Osteocyte (in vitro differentiated cells): ENCODE results near the gene PQBP1. TPM values are rescaled to one million over a fixed set of nuclear protein-coding genes. Genes with fewer than 3 reads are reported as not detected.

Experiments
- DNase-seq: peaks from one replicate; pipeline ENCODE4 v3.0.0; 2021; ENCODE audit warnings: mixed read lengths; ENCODE audit not compliant: unreplicated experiment; ENCODE audit errors: extremely low spot score
- H3K27ac Mint-ChIP-seq: one replicate; pipeline ENCODE4 v1.8.0; 2021; ENCODE audit warnings: mild to moderate bottlenecking, mixed read lengths; ENCODE audit not compliant: unreplicated experiment
- H3K27me3 Mint-ChIP-seq: one replicate; pipeline ENCODE4 v1.8.0; 2021; ENCODE audit warnings: mixed read lengths; ENCODE audit not compliant: unreplicated experiment
- H3K36me3 Mint-ChIP-seq: one replicate; pipeline ENCODE4 v1.8.0; 2021; ENCODE audit warnings: mixed read lengths; ENCODE audit not compliant: unreplicated experiment
- H3K4me1 Mint-ChIP-seq: one replicate; pipeline ENCODE4 v1.8.0; 2021; ENCODE audit warnings: mixed read lengths; ENCODE audit not compliant: unreplicated experiment
- H3K4me3 Mint-ChIP-seq: one replicate; pipeline ENCODE4 v1.8.0; 2021; ENCODE audit warnings: mild to moderate bottlenecking, moderate library complexity, mixed read lengths; ENCODE audit not compliant: unreplicated experiment
- H3K9me3 Mint-ChIP-seq: one replicate; pipeline ENCODE4 v1.8.0; 2021; ENCODE audit warnings: mixed read lengths; ENCODE audit not compliant: unreplicated experiment
- CTCF ChIP-seq: fragments of 200-600 bp; sonication (generic); IDR thresholded peaks from 2 replicates; pipeline ENCODE4 v1.5.0; 2021; ENCODE audit warnings: antibody characterized with exemption, mild to moderate bottlenecking, moderate library complexity
- total RNA-seq: library from RNA; stranded (reverse); gene quantifications from 2 replicates; pipeline ENCODE4 v1.2.1, GENCODE V29; 2021

Gene PQBP1
- total RNA-seq, 1 donor from 2014 or later = 78.3 TPM

DNA sequence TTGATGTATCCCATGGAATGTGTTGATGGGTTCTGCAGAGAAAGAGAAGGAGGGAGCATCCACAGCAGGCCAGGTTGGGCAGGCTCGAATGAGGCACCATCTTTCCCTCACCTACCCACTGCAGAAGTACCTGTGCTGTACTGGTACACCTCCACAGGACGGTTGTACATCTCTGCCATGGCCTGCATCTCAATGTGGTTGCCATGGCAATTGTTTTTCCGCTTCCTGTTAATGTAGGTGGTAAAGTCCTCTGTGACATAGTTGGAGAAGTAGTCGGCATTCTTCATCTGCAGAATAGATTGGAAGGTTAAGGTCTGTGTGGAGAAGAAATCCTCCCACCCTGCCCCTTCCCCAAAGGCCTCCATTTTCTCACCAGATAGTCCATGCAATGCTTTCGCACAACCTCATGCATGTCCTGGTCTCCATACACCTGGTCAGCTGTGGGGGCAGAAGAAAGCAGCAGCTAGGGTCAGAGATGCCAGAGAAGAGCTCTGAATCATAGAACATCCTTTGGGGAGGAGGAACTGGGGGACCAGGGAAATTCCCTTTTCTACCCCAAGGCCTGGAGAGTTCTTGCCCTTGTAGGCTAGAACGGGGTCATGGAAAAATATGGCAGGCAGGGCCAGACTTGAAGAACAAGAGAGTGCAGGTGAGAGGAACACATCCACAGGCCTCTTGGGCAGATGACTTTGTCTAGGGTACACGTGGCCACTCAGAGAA is 37.0 kb downstream of the PQBP1 start:
- H3K4me3 Mint-ChIP-seq = no peak overlapping the region
- H3K36me3 Mint-ChIP-seq = peaks cover 12% of the 10 kb centered on the region
- H3K27ac Mint-ChIP-seq = no peak overlapping the region
- no peaks in the 10 kb centered on the region for H3K27me3 Mint-ChIP-seq
- no peak for DNase-seq
- H3K4me1 Mint-ChIP-seq = peaks cover 9% of the 10 kb centered on the region
- no peak for TF ChIP-seq CTCF
- peaks cover 3% of the 10 kb centered on the region for H3K9me3 Mint-ChIP-seq

DNA sequence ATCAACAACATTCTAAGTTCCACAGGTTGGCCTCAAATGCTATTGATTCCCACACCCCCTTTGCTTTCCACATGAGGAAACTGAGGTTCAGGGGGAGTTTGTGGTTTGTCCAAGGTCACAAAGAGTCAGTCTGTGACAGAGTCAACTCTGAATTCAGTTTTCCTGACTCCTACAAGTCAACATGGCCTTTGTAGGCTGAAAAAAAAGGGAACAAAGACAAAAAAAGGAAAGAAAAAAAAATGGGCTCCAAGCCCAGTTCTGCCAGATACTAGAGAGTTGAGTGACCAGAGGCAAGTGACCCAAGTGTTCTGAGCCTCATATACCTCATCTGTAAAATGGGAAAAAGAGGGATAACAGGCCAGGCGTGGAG is 37.6 kb downstream of the PQBP1 start:
- Mint-ChIP-seq H3K27me3 (no peaks in the 10 kb centered on the region), H3K9me3 (peaks cover 3% of the 10 kb centered on the region), H3K4me1 (peaks cover 9% of the 10 kb centered on the region), H3K36me3 (peaks cover 14% of the 10 kb centered on the region), H3K4me3 (no peak overlapping the region), H3K27ac (no peak overlapping the region)
- no peak for DNase-seq
- TF ChIP-seq CTCF = no peak

DNA sequence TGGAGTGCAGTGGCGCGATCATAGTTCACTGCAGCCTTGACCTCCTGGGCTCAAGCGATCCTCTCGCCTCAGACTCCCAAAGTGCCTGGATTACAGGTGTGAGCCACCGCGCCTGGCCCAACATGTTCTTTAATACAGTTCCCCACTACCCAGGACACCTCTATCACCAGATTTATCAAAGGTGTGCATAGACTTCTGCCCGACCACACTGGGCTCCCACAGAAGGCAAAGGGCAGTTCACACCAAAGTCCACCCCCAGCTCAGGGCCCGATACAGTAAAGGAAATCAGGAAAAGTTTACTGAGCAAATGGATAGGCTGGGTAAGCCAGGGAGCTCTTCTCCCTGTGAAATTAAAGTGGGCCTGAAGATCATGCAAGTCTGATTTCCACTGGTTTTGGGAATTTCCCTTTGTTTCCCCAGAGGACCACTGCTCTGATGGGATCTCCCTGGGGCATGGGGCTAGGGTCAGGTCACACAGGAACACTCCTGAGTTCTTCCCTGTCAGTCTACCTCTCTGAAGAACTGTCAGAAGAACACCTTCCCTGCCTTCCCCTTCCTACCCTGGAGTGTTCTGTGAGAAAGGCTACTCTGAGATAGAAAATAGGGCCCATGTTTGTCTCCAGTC is 38.8 kb downstream of the PQBP1 start:
- H3K4me1 Mint-ChIP-seq = peaks cover 9% of the 10 kb centered on the region
- H3K27me3 Mint-ChIP-seq = no peaks in the 10 kb centered on the region
- H3K27ac Mint-ChIP-seq = peak overlapping the region; percentile 57
- TF ChIP-seq CTCF = no peak
- H3K9me3 Mint-ChIP-seq = peaks cover 4% of the 10 kb centered on the region
- H3K4me3 Mint-ChIP-seq = no peak overlapping the region
- DNase-seq = no peak
- H3K36me3 Mint-ChIP-seq = peaks cover 14% of the 10 kb centered on the region

DNA sequence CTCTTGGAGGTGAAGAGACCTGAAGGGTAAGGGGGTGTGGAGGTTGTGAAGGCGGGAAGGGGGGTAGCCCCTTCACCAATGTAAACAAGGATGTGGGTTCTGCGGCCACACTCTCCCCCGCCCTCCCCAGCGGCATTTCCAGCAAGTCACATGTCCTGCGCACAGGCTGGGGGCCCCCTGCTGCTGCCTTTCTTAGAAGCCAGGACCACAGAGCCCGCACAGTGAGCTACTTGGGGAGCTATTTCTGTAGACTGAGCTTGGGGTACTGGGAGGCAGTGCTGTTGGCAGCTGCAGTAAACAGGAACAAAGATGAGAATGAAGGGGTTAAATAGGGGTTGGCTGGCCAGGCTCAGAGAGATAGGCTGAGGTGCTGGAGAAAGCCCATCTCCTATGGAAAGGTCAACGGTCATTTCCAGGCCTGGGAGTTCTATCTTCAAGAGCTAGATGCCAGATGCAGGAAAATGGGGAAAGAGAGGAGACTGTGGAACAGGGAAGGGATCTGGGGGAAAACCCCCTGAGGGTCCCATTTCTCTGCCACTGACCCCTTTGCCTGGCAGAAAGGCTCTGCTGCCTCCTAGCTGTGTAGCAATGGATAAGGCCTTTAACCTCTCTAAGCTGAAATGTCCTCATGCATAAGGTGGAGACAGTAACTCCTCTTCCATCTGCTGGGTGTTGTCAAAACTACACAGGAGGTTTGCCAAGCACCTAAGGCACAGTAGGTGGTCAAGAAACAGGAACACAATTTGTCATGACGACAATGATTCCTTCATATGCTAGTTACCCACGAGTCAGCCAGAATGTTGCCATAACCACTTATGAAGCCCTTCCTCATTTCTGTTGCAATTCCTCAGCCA is 39.6 kb downstream of the PQBP1 start:
- DNase-seq = no peak
- peaks cover 9% of the 10 kb centered on the region for H3K4me1 Mint-ChIP-seq
- H3K9me3 Mint-ChIP-seq = peaks cover 8% of the 10 kb centered on the region
- no peak overlapping the region for H3K4me3 Mint-ChIP-seq
- H3K36me3 Mint-ChIP-seq = peaks cover 16% of the 10 kb centered on the region
- no peaks in the 10 kb centered on the region for H3K27me3 Mint-ChIP-seq
- TF ChIP-seq CTCF = no peak
- H3K27ac Mint-ChIP-seq = peak overlapping the region; percentile 9
